SK-N-SH treated with all-trans-retinoic acid at 6 μM for 48 hours (cell line): ENCODE data around the gene COX19.

Experiments used
- ATAC-seq: fragments of 200-7000 bp; cut with Tn5 transposase; 3 replicates; pipeline ENCODE4 v1.9.1; 2020; ENCODE audit warnings: mild to moderate bottlenecking, moderate library complexity
- ARNTL ChIP-seq: fragments of 450-650 bp; formaldehyde crosslinking; IDR thresholded peaks from 2 replicates; pipeline ENCODE4 v1.5.0; 2020; ENCODE audit warnings: low read depth, mild to moderate bottlenecking, moderate library complexity, borderline replicate concordance
- BACH2 ChIP-seq: fragments of 250-450 bp; sonication (Bioruptor Pico); IDR thresholded peaks from 2 replicates; pipeline ENCODE4 v1.9.0; 2021; ENCODE audit warnings: mild to moderate bottlenecking, borderline replicate concordance
- CSDC2 ChIP-seq: fragments of 250-450 bp; sonication (Bioruptor Pico); IDR thresholded peaks from 2 replicates; pipeline ENCODE4 v1.5.0; 2020; ENCODE audit warnings: mild to moderate bottlenecking, moderate library complexity
- ESRRG ChIP-seq: fragments of 250-450 bp; sonication (Bioruptor Pico); IDR thresholded peaks from 2 replicates; pipeline ENCODE4 v1.6.1; 2021; ENCODE audit warnings: mild to moderate bottlenecking
- GLIS3 ChIP-seq: fragments of 250-450 bp; sonication (Bioruptor Pico); IDR thresholded peaks from 2 replicates; pipeline ENCODE4 v1.5.0; 2020; ENCODE audit warnings: mild to moderate bottlenecking, moderate library complexity
- ISL1 ChIP-seq: fragments of 250-450 bp; sonication (Bioruptor Pico); IDR thresholded peaks from 2 replicates; pipeline ENCODE4 v2.1.2; 2022; ENCODE audit warnings: mild to moderate bottlenecking, moderate library complexity
- OSR1 ChIP-seq: fragments of 250-450 bp; sonication (Bioruptor Pico); IDR thresholded peaks from 2 replicates; pipeline ENCODE4 v1.8.0; 2022; ENCODE audit warnings: moderate library complexity, mild to moderate bottlenecking, inconsistent platforms
- PPARA ChIP-seq: fragments of 250-450 bp; sonication (Bioruptor Pico); IDR thresholded peaks from 2 replicates; pipeline ENCODE4 v1.5.0; 2020; ENCODE audit warnings: mild to moderate bottlenecking, borderline replicate concordance
- RARB ChIP-seq: fragments of 250-450 bp; sonication (Bioruptor Pico); IDR thresholded peaks from 2 replicates; pipeline ENCODE4 v1.8.0; 2021; ENCODE audit warnings: mild to moderate bottlenecking, moderate library complexity
- SNAI2 ChIP-seq: fragments of 250-450 bp; sonication (Bioruptor Pico); IDR thresholded peaks from 2 replicates; pipeline ENCODE4 v1.5.0; 2020; ENCODE audit warnings: mild to moderate bottlenecking, moderate library complexity
- TCF4 ChIP-seq: fragments of 250-450 bp; sonication (Bioruptor Pico); IDR thresholded peaks from 2 replicates; pipeline ENCODE4 v1.8.0; 2021; ENCODE audit warnings: mild to moderate bottlenecking, moderate library complexity, borderline replicate concordance
- TOX ChIP-seq: fragments of 250-450 bp; sonication (Bioruptor Pico); IDR thresholded peaks from 2 replicates; pipeline ENCODE4 v1.8.0; 2021; ENCODE audit warnings: mild to moderate bottlenecking, moderate library complexity, borderline replicate concordance
- ZFP3 ChIP-seq: fragments of 250-450 bp; sonication (Bioruptor Pico); IDR thresholded peaks from 2 replicates; pipeline ENCODE4 v1.5.0; 2020; ENCODE audit warnings: mild to moderate bottlenecking, moderate library complexity
- ZFP30 ChIP-seq: fragments of 450-650 bp; formaldehyde crosslinking; IDR thresholded peaks from 2 replicates; pipeline ENCODE4 v1.5.0; 2022; ENCODE audit warnings: mild to moderate bottlenecking, moderate library complexity
- ZNF565 ChIP-seq: fragments of 450-650 bp; formaldehyde crosslinking; conservative IDR thresholded peaks from 2 replicates; pipeline ENCODE4 v1.5.0; 2020; ENCODE audit warnings: low read depth, mild to moderate bottlenecking, moderate library complexity
- ZNF70 ChIP-seq: fragments of 450-650 bp; formaldehyde crosslinking; IDR thresholded peaks from 2 replicates; pipeline ENCODE4 v1.5.0; 2020; ENCODE audit warnings: mild to moderate bottlenecking, moderate library complexity
- ZNF8 ChIP-seq: fragments of 450-650 bp; formaldehyde crosslinking; IDR thresholded peaks from 2 replicates; pipeline ENCODE4 v1.5.0; 2020; ENCODE audit warnings: mild to moderate bottlenecking, moderate library complexity
- TF ChIP-seq, protein P1 (sequence below): fragments of 250-450 bp; sonication (Bioruptor Pico); IDR thresholded peaks from 2 replicates; pipeline ENCODE4 v1.5.1; 2021; ENCODE audit warnings: mild to moderate bottlenecking, moderate library complexity
- TF ChIP-seq, protein P2 (sequence below): fragments of 250-450 bp; sonication (Bioruptor Pico); IDR thresholded peaks from 2 replicates; pipeline ENCODE4 v1.5.0; 2020; ENCODE audit warnings: mild to moderate bottlenecking, moderate library complexity
- TF ChIP-seq, protein P3 (sequence below): fragments of 250-450 bp; sonication (Bioruptor Pico); IDR thresholded peaks from 2 replicates; pipeline ENCODE4 v1.8.0; 2020; ENCODE audit warnings: mild to moderate bottlenecking, moderate library complexity, borderline replicate concordance
- TF ChIP-seq, protein P4 (sequence below): fragments of 250-450 bp; sonication (Bioruptor Pico); IDR thresholded peaks from 2 replicates; pipeline ENCODE4 v1.8.0; 2021; ENCODE audit warnings: low read depth, mild to moderate bottlenecking, moderate library complexity, borderline replicate concordance
- TF ChIP-seq, protein P5 (sequence below): fragments of 250-450 bp; sonication (Bioruptor Pico); IDR thresholded peaks from 2 replicates; pipeline ENCODE4 v1.5.1; 2020; ENCODE audit warnings: low read depth, mild to moderate bottlenecking, moderate library complexity

Gene COX19

DNA sequence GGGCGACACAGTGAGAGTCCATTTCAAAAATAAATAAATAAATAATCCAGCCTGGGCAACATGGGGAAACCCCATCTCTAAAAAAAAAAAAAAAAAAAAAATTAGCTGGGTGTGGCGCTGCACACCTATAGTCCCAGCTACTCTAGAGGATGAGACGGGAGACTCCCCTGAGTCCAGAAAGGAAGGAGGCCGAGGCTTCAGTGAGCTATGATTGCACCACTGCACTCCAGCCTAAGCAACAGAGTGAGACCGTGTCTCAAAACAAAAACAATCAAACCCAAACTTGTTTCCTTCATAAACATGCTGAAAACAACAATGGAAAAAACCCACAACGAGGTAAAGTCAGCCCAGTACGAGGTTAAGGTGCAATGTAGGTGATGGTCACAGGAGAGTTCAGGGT, 1.2 kb downstream of the COX19 start:
- no peak for ATAC-seq
- TF ChIP-seq SNAI2 (CRISPR knock-in tag), result no peak
- no peak for TF ChIP-seq RARB
- TF ChIP-seq ISL1, result no peak
- TF ChIP-seq ZNF70 (CRISPR knock-in tag), result no peak
- no peak for TF ChIP-seq ZNF8 (CRISPR knock-in tag)
- TF ChIP-seq, protein P1, sequence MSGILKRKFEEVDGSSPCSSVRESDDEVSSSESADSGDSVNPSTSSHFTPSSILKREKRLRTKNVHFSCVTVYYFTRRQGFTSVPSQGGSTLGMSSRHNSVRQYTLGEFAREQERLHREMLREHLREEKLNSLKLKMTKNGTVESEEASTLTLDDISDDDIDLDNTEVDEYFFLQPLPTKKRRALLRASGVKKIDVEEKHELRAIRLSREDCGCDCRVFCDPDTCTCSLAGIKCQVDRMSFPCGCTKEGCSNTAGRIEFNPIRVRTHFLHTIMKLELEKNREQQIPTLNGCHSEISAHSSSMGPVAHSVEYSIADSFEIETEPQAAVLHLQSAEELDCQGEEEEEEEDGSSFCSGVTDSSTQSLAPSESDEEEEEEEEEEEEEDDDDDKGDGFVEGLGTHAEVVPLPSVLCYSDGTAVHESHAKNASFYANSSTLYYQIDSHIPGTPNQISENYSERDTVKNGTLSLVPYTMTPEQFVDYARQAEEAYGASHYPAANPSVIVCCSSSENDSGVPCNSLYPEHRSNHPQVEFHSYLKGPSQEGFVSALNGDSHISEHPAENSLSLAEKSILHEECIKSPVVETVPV (CRISPR knock-in tag), result no peak
- no peak for TF ChIP-seq TCF4 (CRISPR knock-in tag)
- TF ChIP-seq PPARA (CRISPR knock-in tag), result no peak
- TF ChIP-seq ZNF565 (CRISPR knock-in tag), result no peak
- no peak for TF ChIP-seq ZFP30 (CRISPR knock-in tag)
- no peak for TF ChIP-seq TOX (CRISPR knock-in tag)
- no peak for TF ChIP-seq GLIS3 (CRISPR knock-in tag)
- TF ChIP-seq ZFP3 (CRISPR knock-in tag), result no peak
- no peak for TF ChIP-seq OSR1 (CRISPR knock-in tag)

DNA sequence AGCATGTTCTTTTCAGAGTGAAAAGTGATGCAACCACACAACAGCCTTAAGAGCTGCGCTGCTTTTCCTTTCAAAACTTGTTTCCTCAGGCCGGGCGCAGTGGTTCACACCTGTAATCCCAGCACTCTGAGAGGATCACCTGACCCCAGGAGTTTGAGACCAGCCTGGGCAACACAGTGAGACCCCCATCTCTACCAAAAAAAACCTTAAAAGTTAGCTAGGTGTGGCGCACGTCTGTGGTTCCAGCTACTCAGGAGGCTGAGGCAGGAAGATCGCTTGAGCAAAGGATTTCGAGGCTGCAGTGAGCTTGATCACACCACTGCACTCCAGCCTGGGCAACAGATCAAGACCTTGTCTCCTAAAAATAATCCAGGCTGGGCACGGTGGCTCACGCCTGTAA, 2.0 kb downstream of the COX19 start:
- TF ChIP-seq ZNF70 (CRISPR knock-in tag), result no peak
- TF ChIP-seq, all 23 proteins: peak for 0
- ATAC-seq, result no peak

DNA sequence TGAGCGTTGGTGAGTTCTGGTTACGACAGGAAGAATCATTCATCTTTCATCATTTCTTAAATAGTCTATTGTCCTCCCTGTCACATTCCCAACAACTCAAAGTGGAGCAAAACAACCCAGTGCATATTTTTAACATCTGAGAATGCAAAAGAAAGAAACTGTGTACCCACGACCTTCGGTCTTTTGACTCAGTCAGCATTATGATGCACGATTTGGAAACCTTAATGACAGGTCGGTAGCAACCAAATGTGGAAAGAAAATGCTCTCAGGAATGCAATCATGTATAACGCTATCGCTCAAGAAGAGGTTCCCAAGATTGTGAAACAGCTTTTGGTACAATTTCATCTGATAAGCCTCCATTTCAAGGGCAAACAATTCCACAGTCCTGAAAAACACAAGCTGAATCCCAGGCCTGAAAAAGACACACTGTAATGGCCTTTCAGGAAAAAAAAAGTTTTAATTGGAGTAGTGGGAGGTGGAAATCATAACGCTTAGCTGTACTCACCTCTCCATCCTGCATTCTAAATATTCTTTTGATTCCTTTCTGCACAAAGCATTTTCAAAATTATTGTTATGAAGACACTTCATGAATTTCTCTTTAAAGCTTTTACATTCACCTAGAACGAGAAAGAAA, 2.6 kb downstream of the COX19 start:
- TF ChIP-seq, protein P2, sequence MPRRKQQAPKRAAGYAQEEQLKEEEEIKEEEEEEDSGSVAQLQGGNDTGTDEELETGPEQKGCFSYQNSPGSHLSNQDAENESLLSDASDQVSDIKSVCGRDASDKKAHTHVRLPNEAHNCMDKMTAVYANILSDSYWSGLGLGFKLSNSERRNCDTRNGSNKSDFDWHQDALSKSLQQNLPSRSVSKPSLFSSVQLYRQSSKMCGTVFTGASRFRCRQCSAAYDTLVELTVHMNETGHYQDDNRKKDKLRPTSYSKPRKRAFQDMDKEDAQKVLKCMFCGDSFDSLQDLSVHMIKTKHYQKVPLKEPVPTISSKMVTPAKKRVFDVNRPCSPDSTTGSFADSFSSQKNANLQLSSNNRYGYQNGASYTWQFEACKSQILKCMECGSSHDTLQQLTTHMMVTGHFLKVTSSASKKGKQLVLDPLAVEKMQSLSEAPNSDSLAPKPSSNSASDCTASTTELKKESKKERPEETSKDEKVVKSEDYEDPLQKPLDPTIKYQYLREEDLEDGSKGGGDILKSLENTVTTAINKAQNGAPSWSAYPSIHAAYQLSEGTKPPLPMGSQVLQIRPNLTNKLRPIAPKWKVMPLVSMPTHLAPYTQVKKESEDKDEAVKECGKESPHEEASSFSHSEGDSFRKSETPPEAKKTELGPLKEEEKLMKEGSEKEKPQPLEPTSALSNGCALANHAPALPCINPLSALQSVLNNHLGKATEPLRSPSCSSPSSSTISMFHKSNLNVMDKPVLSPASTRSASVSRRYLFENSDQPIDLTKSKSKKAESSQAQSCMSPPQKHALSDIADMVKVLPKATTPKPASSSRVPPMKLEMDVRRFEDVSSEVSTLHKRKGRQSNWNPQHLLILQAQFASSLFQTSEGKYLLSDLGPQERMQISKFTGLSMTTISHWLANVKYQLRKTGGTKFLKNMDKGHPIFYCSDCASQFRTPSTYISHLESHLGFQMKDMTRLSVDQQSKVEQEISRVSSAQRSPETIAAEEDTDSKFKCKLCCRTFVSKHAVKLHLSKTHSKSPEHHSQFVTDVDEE, result no peak
- TF ChIP-seq GLIS3 (CRISPR knock-in tag) (no peak), BACH2 (CRISPR knock-in tag) (no peak), ZNF8 (CRISPR knock-in tag) (no peak), RARB (no peak), ZFP30 (CRISPR knock-in tag) (no peak), CSDC2 (CRISPR knock-in tag) (no peak), ZNF70 (CRISPR knock-in tag) (no peak), ISL1 (no peak), ARNTL (CRISPR knock-in tag) (no peak), TOX (CRISPR knock-in tag) (no peak), OSR1 (CRISPR knock-in tag) (no peak), ZFP3 (CRISPR knock-in tag) (no peak), TCF4 (CRISPR knock-in tag) (no peak), ESRRG (no peak)
- TF ChIP-seq, protein P3, sequence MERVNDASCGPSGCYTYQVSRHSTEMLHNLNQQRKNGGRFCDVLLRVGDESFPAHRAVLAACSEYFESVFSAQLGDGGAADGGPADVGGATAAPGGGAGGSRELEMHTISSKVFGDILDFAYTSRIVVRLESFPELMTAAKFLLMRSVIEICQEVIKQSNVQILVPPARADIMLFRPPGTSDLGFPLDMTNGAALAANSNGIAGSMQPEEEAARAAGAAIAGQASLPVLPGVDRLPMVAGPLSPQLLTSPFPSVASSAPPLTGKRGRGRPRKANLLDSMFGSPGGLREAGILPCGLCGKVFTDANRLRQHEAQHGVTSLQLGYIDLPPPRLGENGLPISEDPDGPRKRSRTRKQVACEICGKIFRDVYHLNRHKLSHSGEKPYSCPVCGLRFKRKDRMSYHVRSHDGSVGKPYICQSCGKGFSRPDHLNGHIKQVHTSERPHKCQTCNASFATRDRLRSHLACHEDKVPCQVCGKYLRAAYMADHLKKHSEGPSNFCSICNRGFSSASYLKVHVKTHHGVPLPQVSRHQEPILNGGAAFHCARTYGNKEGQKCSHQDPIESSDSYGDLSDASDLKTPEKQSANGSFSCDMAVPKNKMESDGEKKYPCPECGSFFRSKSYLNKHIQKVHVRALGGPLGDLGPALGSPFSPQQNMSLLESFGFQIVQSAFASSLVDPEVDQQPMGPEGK (CRISPR knock-in tag), result no peak
- TF ChIP-seq, protein P1 (CRISPR knock-in tag), result no peak
- TF ChIP-seq, protein P4, sequence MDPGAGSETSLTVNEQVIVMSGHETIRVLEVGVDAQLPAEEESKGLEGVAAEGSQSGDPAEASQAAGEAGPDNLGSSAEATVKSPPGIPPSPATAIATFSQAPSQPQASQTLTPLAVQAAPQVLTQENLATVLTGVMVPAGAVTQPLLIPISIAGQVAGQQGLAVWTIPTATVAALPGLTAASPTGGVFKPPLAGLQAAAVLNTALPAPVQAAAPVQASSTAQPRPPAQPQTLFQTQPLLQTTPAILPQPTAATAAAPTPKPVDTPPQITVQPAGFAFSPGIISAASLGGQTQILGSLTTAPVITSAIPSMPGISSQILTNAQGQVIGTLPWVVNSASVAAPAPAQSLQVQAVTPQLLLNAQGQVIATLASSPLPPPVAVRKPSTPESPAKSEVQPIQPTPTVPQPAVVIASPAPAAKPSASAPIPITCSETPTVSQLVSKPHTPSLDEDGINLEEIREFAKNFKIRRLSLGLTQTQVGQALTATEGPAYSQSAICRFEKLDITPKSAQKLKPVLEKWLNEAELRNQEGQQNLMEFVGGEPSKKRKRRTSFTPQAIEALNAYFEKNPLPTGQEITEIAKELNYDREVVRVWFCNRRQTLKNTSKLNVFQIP (CRISPR knock-in tag), result no peak
- TF ChIP-seq, protein P5, sequence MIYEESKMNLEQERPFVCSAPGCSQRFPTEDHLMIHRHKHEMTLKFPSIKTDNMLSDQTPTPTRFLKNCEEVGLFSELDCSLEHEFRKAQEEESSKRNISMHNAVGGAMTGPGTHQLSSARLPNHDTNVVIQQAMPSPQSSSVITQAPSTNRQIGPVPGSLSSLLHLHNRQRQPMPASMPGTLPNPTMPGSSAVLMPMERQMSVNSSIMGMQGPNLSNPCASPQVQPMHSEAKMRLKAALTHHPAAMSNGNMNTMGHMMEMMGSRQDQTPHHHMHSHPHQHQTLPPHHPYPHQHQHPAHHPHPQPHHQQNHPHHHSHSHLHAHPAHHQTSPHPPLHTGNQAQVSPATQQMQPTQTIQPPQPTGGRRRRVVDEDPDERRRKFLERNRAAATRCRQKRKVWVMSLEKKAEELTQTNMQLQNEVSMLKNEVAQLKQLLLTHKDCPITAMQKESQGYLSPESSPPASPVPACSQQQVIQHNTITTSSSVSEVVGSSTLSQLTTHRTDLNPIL (CRISPR knock-in tag), result no peak
- TF ChIP-seq, all 23 proteins: peak for 0

More for the DNA sequence above, 2.6 kb downstream of the COX19 start:
- no peak for ATAC-seq
